CD14-positive monocyte (primary cell): Measurements from ENCODE around the gene S100A10. TPM values are rescaled to one million over a fixed set of nuclear protein-coding genes. Genes with fewer than 3 reads are reported as not detected.

Experiments
- DNase-seq, 3 donors: peaks; one replicate each; pipeline ENCODE4 v3.0.0-alpha.2; 2011 to 2022
- H2AFZ ChIP-seq: 2 replicates; pipeline ENCODE4 v1.6.0; 2012; ENCODE audit warnings: mild to moderate bottlenecking, low read depth, low read length, inconsistent platforms; ENCODE audit not compliant: insufficient read depth, poor library complexity, severe bottlenecking
- H3K27ac ChIP-seq, 2 donors: 1 replicate in 1 of 2; 2 replicates in 1 of 2; pipeline ENCODE4 v1.5.1; 2012 to 2013; ENCODE audit warnings: low read length in 2 of 2, control low read depth in 1 of 2, inconsistent platforms in 1 of 2, low read depth in 1 of 2, mild to moderate bottlenecking in 1 of 2
- H3K27me3 ChIP-seq, 2 donors: one replicate each; pipeline versions ENCODE4 v1.6.0 to v1.6.1; 2011 to 2013; ENCODE audit warnings: low read length in 2 of 2; ENCODE audit not compliant: control insufficient read depth in 2 of 2, insufficient read depth in 2 of 2
- H3K36me3 ChIP-seq, 2 donors: replicated peaks in 1 of 2; 1 replicate in 1 of 2; 2 replicates in 1 of 2; pipeline versions ENCODE4 v1.5.1 to v1.6.1; 2012 to 2013; ENCODE audit warnings: low read length in 2 of 2, control low read depth in 1 of 2, inconsistent platforms in 1 of 2, mild to moderate bottlenecking in 1 of 2; ENCODE audit not compliant: insufficient read depth in 2 of 2, control insufficient read depth in 1 of 2
- H3K4me1 ChIP-seq, 2 donors: 1 replicate in 1 of 2; 2 replicates in 1 of 2; pipeline versions ENCODE4 v1.5.1 to v1.6.1; 2012 to 2013; ENCODE audit warnings: low read length in 2 of 2, control low read depth in 1 of 2, inconsistent platforms in 1 of 2, mild to moderate bottlenecking in 1 of 2, moderate library complexity in 1 of 2; ENCODE audit not compliant: insufficient read depth in 2 of 2, control insufficient read depth in 1 of 2
- H3K4me2 ChIP-seq: replicated peaks from 2 replicates; pipeline ENCODE3; 2012; ENCODE audit warnings: low read length, moderate library complexity, mild to moderate bottlenecking; ENCODE audit not compliant: poor library complexity, severe bottlenecking; ENCODE audit errors: extremely low read depth
- H3K4me3 ChIP-seq, 3 experiments: fragments of 200-600 bp in 1 of 3; sonication (generic) in 1 of 3; replicated peaks in 1 of 3; 1 replicate in 2 of 3; 2 replicates in 1 of 3; pipeline ENCODE4 v1.5.1; 2011 to 2013; ENCODE audit warnings: low read length in 3 of 3, mild to moderate bottlenecking in 3 of 3, control low read depth in 2 of 3, low read depth in 2 of 3, inconsistent platforms in 1 of 3, moderate library complexity in 1 of 3
- H3K79me2 ChIP-seq: 2 replicates; pipeline ENCODE4 v1.6.0; 2012; ENCODE audit warnings: mild to moderate bottlenecking, control low read depth, inconsistent platforms, low read length, moderate library complexity; ENCODE audit not compliant: insufficient read depth
- H3K9ac ChIP-seq: 2 replicates; pipeline ENCODE4 v1.6.0; 2017; ENCODE audit warnings: low read length, mild to moderate bottlenecking; ENCODE audit not compliant: insufficient read depth, poor library complexity, severe bottlenecking
- H3K9me3 ChIP-seq, 2 donors: replicated peaks in 1 of 2; 1 replicate in 1 of 2; 2 replicates in 1 of 2; pipeline versions ENCODE4 v1.5.1 to v1.6.1; 2012 to 2013; ENCODE audit warnings: low read length in 2 of 2, control low read depth in 1 of 2; ENCODE audit not compliant: control insufficient read depth in 1 of 2, insufficient read depth in 1 of 2
- H4K20me1 ChIP-seq: 2 replicates; pipeline ENCODE4 v1.6.0; 2012; ENCODE audit warnings: mild to moderate bottlenecking, low read length, control low read depth, moderate library complexity; ENCODE audit not compliant: insufficient read depth
- H3K27ac Mint-ChIP-seq, 7 donors: one replicate each; pipeline ENCODE4 v1.8.0; 2020; ENCODE audit warnings: mild to moderate bottlenecking in 7 of 7, mixed read lengths in 7 of 7, moderate library complexity in 6 of 7, inconsistent platforms in 2 of 7
- H3K27me3 Mint-ChIP-seq, 3 donors: one replicate each; pipeline ENCODE4 v1.8.0; 2021 to 2022; ENCODE audit warnings: low read depth in 3 of 3, mild to moderate bottlenecking in 3 of 3, mixed read lengths in 3 of 3, moderate library complexity in 3 of 3, inconsistent platforms in 1 of 3
- H3K36me3 Mint-ChIP-seq, 2 donors: one replicate each; pipeline ENCODE4 v1.8.0; 2020; ENCODE audit warnings: mixed read lengths in 2 of 2, inconsistent platforms in 1 of 2, mild to moderate bottlenecking in 1 of 2
- H3K4me1 Mint-ChIP-seq: one replicate; pipeline ENCODE4 v1.8.0; 2020; ENCODE audit warnings: mild to moderate bottlenecking, mixed read lengths
- H3K4me3 Mint-ChIP-seq, 2 donors: one replicate each; pipeline ENCODE4 v1.8.0; 2020; ENCODE audit warnings: mild to moderate bottlenecking in 2 of 2, mixed read lengths in 2 of 2, moderate library complexity in 1 of 2
- H3K9me3 Mint-ChIP-seq, 7 donors: one replicate each; pipeline ENCODE4 v1.8.0; 2020 to 2022; ENCODE audit warnings: mixed read lengths in 7 of 7, mild to moderate bottlenecking in 6 of 7, moderate library complexity in 6 of 7, inconsistent platforms in 2 of 7
- WGBS: methylation state at CpG from one replicate; pipeline ENCODE4 v1.1.5; 2013; ENCODE audit warnings: missing lambda C conversion rate; ENCODE audit not compliant: insufficient coverage; 5-methylcytosine and 5-hydroxymethylcytosine counted together
- intact Hi-C, 2 donors: fragments of 100-400 bp; cut with micrococcal nuclease; formaldehyde crosslinking; loops; one replicate each; pipeline versions ENCODE4 v1.15.0 to v1.15.1; 2023
- polyA plus RNA-seq, 3 donors: library from polyadenylated mRNA; depleted of rRNA in 1 of 3; unstranded in 2 of 3; stranded (reverse) in 1 of 3; fragments of 300-500 nt in 2 of 3; fragments of >200 nt in 1 of 3; fragmentation: Illumina TruSeq in 2 of 3; gene quantifications; 1 replicate in 2 of 3; 2 replicates in 1 of 3; pipeline ENCODE4 v1.2.3, GENCODE V29; 2012 to 2021
- TF ChIP-seq, protein P1 (sequence below): fragments of 200-600 bp; IDR thresholded peaks from one replicate; pipeline ENCODE4 v1.8.0; 2022; ENCODE audit warnings: antibody characterized with exemption, mild to moderate bottlenecking

The S100A10 gene
- polyA plus RNA-seq, 3 donors: 422 to 2,138 (median 2,129) TPM

DNA sequence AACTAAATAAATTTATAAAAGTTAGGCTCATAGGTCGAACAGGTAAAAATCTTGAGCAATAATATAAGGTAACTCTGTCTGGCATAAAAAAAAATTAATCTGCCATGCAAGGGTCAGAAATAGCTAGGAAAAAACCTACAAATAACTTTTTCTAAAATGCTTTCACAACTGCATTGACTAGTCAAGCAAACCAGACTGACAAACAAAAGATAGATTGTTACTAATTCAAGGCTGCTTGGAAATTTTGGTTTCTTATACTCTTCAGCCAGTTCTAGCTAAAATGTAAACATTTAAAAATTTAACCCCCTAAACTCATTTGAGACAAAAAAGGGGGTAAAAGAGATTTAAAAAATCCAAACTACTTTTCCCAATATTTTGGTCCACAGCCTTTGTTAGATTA, 40.8 kb downstream of the S100A10 start:
- no peaks in the 10 kb centered on the region for H3K36me3 Mint-ChIP-seq

DNA sequence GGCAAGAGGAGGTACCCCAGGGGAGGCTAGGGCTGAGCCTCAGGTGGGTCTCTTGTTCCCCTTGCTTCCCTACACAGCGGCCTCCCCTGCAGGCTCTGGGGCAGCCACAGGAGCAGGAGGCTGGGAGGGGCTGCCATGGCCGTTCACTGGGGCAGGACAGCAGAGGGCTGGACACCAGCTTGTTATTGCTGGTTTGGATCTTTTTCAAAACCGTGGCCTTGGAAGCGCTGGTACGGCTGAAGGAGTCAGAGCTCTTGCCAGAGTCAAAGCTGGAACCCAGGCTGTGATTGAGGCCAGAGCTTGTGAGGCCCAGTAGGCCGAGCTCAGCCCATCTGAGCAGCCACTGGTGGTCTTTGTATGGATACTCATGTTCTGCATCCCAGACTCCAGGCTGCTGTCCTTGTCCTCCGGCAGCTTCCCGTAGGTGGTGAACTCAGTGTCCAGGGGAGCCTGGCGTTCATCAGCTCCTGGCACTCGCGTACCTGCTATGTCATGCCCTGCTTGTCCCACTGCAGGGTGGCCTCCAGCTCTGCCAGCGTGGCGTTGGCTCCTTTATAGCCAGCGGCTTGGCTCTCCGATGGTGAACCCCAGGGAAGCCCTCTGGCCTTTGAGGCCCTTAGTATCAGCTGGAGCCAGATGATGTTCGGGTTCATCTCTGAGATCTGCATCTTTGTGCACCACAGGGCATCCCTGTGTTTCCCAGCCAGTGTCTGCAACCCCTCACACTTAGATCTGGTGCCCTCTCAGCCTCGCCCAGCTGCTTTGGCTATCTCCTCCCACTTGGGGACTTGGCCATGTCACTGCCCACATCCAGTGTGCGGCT, 44.1 kb downstream of the S100A10 start:
- H3K4me1 ChIP-seq: peaks cover 28 to 33% of the 10 kb centered on the region in 2 donors
- no peak overlapping the region for H3K4me2 ChIP-seq
- H3K4me3 Mint-ChIP-seq: no peak overlapping the region
- no peaks in the 10 kb centered on the region for H3K36me3 ChIP-seq
- peak overlapping the region in 1 of 2 donors; percentile 23 for H3K27ac ChIP-seq
- peaks cover 3 to 5% of the 10 kb centered on the region in 2 donors for H3K36me3 Mint-ChIP-seq
- peaks cover 0 to 6% (median 0%) of the 10 kb centered on the region in 7 donors for H3K9me3 Mint-ChIP-seq
- H3K9ac ChIP-seq: no peak overlapping the region
- no peaks in the 10 kb centered on the region for H3K9me3 ChIP-seq
- H3K27ac Mint-ChIP-seq: peak overlapping the region in 5 of 7 donors; percentile 5 to 83 (median 62)
- no peaks in the 10 kb centered on the region for H4K20me1 ChIP-seq
- 98% methylated on average over 18 of the region's 18 CpGs for WGBS
- DNase-seq: no peak
- TF ChIP-seq, protein P1, sequence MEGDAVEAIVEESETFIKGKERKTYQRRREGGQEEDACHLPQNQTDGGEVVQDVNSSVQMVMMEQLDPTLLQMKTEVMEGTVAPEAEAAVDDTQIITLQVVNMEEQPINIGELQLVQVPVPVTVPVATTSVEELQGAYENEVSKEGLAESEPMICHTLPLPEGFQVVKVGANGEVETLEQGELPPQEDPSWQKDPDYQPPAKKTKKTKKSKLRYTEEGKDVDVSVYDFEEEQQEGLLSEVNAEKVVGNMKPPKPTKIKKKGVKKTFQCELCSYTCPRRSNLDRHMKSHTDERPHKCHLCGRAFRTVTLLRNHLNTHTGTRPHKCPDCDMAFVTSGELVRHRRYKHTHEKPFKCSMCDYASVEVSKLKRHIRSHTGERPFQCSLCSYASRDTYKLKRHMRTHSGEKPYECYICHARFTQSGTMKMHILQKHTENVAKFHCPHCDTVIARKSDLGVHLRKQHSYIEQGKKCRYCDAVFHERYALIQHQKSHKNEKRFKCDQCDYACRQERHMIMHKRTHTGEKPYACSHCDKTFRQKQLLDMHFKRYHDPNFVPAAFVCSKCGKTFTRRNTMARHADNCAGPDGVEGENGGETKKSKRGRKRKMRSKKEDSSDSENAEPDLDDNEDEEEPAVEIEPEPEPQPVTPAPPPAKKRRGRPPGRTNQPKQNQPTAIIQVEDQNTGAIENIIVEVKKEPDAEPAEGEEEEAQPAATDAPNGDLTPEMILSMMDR: no peak
- no peak overlapping the region for H2AFZ ChIP-seq
- H3K27me3 ChIP-seq: no peaks in the 10 kb centered on the region
- intact Hi-C loops: loop anchor here in 1 of 2 donors (5.0 kb wide), 1 partner anchor 98 kb away; no protein-coding TSS in a partner anchor
- peaks cover 0 to 5% (median 2%) of the 10 kb centered on the region in 3 donors for H3K27me3 Mint-ChIP-seq
- no peak overlapping the region for H3K4me3 ChIP-seq
- H3K79me2 ChIP-seq: no peaks in the 10 kb centered on the region
- H3K4me1 Mint-ChIP-seq: peaks cover 30% of the 10 kb centered on the region

More for the DNA sequence above, 40.8 kb downstream of the S100A10 start:
- TF ChIP-seq, protein P1: no peak
- Mint-ChIP-seq H3K27ac (no peak overlapping the region), H3K9me3 (peaks cover 0 to 2% (median 0%) of the 10 kb centered on the region in 7 donors), H3K4me1 (peaks cover 7% of the 10 kb centered on the region), H3K27me3 (peaks cover 0 to 5% (median 2%) of the 10 kb centered on the region in 3 donors), H3K4me3 (no peak overlapping the region)
- H3K4me1 ChIP-seq: peaks cover 6 to 7% of the 10 kb centered on the region in 2 donors
- no peaks in the 10 kb centered on the region for H3K36me3 ChIP-seq
- no peak overlapping the region for H3K27ac ChIP-seq
- H3K4me3 ChIP-seq: no peak overlapping the region
- H3K9ac ChIP-seq: no peak overlapping the region
- intact Hi-C loops: no loop called here
- no peak overlapping the region for H2AFZ ChIP-seq
- no peaks in the 10 kb centered on the region for H4K20me1 ChIP-seq
- DNase-seq: no peak
- no peaks in the 10 kb centered on the region for H3K9me3 ChIP-seq
- H3K79me2 ChIP-seq: no peaks in the 10 kb centered on the region
- H3K4me2 ChIP-seq: no peak overlapping the region
- H3K27me3 ChIP-seq: no peaks in the 10 kb centered on the region
- WGBS: no CpG with 5 or more reads among the region's 1 CpG
